Stimulated activated CD8-positive, alpha-beta memory T cell treated with anti-CD3 and anti-CD28 coated beads, Interleukin-15, amount 100 ng/mL, for 48 hours (primary cell): ENCODE data around the gene F12.
A peak's percentile ranks its signal among the peaks of the same experiment; 100 is the strongest.
"Not testable (repeated sequence)": the region's sequence is repeated elsewhere in the genome, so short reads cannot be mapped to it uniquely, and the experiment has no call there.

ENCODE experiments used
- DNase-seq, 2 donors: peaks; one replicate each; pipeline ENCODE4 v3.0.0-alpha.2; 2020; ENCODE audit warnings: low read depth in 2 of 2

The F12 gene

GRCh38 chr5:177432143-177432838, 22.9 kb upstream of the F12 start:
- DNase-seq, result peak in 1 of 2 donors; percentile 56

- peak; percentile 76 to 85 for DNase-seq
Observed at GRCh38 chr5:177431317-177432142, 22.2 kb upstream of the F12 start.

- no peak for DNase-seq
Observed at GRCh38 chr5:177430972-177431316, 21.6 kb upstream of the F12 start.

GRCh38 chr5:177430140-177430951, 21.0 kb upstream of the F12 start:
- no peak for DNase-seq

- peak; percentile 85 to 88 for DNase-seq
Observed at GRCh38 chr5:177429248-177430040, 20.1 kb upstream of the F12 start.

- no peak for DNase-seq
Observed at GRCh38 chr5:177428574-177429217, 19.3 kb upstream of the F12 start.

- DNase-seq, result no peak
Observed at GRCh38 chr5:177427919-177428573, 18.7 kb upstream of the F12 start.

- DNase-seq, result no peak
Observed at GRCh38 chr5:177427211-177427822, 18.0 kb upstream of the F12 start.

- peak in 1 of 2 donors; percentile 62 for DNase-seq
Observed at GRCh38 chr5:177426566-177427210, 17.3 kb upstream of the F12 start, which contains the start of gene GRK6. Gene GRK6 (plus strand): TSS chr5:177426676. CDS start chr5:177426846, 170 bp downstream.

- DNase-seq, result peak; percentile 99
Observed at GRCh38 chr5:177425801-177426565, 16.6 kb upstream of the F12 start.

GRCh38 chr5:177425196-177425800, 15.9 kb upstream of the F12 start:
- no peak for DNase-seq

- no peak for DNase-seq
Observed at GRCh38 chr5:177423671-177424070, 14.3 kb upstream of the F12 start.

GRCh38 chr5:177421062-177421798, 11.9 kb upstream of the F12 start:
- DNase-seq, result no peak

- DNase-seq, result not testable (repeated sequence)
Observed at GRCh38 chr5:177420472-177420871, 11.1 kb upstream of the F12 start.

GRCh38 chr5:177419046-177419445, 9.7 kb upstream of the F12 start:
- DNase-seq, result no peak

- not testable (repeated sequence) for DNase-seq
Observed at GRCh38 chr5:177417081-177417480, 7.7 kb upstream of the F12 start.

- no peak for DNase-seq
Observed at GRCh38 chr5:177414481-177414880, 5.1 kb upstream of the F12 start.
